ENCODE data around the gene FAM217A. TPM values are rescaled to one million over a fixed set of nuclear protein-coding genes. Genes with fewer than 3 reads are reported as not detected.

FAM217A gene
- total RNA-seq, 4 donors from 2014 or later: not detected

DNA sequence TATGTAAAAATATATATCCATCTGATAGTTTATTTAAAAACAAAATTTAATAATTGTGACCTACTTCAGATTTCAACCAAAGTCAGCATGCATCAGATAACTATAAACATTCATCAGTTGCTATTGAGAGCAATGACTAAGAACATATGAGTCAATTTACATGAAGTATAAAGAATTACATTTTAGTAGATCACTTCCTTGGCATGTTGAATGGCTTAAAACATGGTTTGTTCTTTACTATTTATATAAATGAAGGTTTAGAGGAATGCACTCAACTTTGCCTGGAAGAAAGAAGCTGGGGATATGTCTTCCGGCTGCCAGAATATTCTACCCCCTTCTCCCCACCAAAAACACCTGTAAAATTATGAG lies 6.4 kb upstream of the FAM217A start:
- no peak for ATAC-seq (ENCODE audit: low FRiP score)
- no peak for TF ChIP-seq CTCF (IDR thresholded peaks at IDR 0.05)
- no peak for DNase-seq (ENCODE audit: low spot score)

DNA sequence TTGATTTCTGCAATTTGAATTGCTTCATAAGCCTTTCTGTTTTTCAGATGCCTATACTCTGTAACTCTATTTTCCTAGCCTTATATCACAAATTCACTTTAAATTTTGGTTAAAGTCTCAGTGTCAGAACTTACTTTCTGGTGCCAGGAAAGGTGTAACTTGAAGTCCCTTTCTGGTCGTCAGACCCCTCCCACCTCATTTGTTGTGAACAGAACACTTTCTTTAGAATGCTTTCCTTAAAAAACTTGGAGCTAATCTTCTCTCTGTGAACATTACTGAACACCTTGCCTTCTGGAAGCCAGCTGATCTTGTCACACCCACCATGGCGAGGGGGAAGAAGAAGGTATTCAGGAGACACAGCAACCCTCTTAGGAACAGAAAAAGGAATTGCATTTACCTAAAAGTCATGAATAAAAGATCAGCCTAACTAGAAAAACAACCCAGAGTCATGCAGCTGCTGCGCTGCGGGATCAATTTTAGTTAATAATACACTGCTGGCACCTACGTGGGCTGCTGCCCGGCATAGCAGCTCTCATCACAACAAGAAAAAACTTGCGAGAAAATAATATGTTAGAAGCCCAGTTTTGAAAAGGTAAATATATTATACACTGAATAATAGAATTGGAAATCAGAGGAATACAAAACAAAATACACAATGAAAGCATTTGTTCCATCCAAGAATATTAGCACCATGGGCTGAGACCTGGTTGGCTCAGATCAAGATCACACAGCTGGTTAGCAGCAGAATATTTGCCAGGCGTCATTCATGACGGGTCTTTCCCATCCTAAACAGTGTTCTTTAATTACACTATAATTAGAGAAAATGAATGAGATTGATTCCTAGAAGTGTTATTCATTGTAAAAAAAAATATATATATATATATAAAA lies 5.8 kb upstream of the FAM217A start:
- TF ChIP-seq CTCF (IDR thresholded peaks at IDR 0.05): no peak
- ATAC-seq (ENCODE audit: low FRiP score) (no peak), DNase-seq (ENCODE audit: low spot score) (no peak)

- no peak for ATAC-seq (ENCODE audit: low FRiP score)
- DNase-seq (ENCODE audit: low spot score): no peak
- TF ChIP-seq CTCF (IDR thresholded peaks at IDR 0.05): no peak
Observed at GRCh38 chr6:4074478-4075235, 4.3 kb downstream of the FAM217A start.

DNA sequence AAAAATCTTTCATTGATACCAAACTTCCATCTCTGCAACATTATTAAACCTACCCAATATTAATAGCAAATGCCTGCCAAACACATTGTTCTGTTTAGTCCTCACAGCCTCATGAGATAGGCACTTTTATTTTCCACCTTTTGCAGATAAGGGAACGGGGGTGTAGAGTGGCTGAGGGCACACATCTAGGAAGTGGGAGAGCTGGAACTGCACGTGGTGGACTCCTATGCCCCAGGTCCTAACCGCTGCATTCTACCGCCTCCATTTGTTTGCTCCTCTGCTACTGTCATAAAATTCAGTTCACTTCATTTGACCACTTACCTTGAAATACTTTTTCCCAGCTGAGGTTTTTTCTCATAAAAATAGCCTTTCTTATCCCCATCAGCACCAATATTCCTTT lies 7.6 kb downstream of the FAM217A start:
- TF ChIP-seq CTCF (IDR thresholded peaks at IDR 0.05): no peak
- DNase-seq (ENCODE audit: low spot score): no peak
- no peak for ATAC-seq (ENCODE audit: low FRiP score)

- ATAC-seq (ENCODE audit: low FRiP score) (no peak), DNase-seq (ENCODE audit: low spot score) (no peak)
- TF ChIP-seq CTCF (IDR thresholded peaks at IDR 0.05): no peak
Observed at GRCh38 chr6:4069199-4069598, 9.7 kb downstream of the FAM217A start.

DNA sequence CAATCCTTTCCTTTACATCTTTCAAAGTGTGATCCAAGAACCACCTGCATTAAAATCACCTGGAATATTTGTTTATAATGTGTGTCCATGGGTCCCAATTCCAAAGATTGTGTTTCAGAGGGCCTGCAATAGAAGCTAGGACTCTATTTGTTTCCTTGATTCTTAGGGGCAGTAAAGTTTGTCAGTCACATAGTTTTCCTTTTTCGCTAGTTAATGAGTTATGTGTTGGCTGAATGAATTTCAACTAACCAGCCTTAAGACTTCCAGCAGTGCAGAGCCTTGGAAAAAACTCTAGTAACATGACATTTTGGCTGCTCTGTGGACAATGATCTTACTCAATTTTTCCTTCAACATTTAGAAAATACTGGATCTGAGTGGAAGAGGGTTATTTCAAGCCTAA lies 11.3 kb downstream of the FAM217A start:
- no peak for ATAC-seq (ENCODE audit: low FRiP score)
- DNase-seq (ENCODE audit: low spot score): no peak
- no peak for TF ChIP-seq CTCF (IDR thresholded peaks at IDR 0.05)
